ENCODE measurements around the gene OR2A42.
"Not testable (repeated sequence)": the region's sequence is repeated elsewhere in the genome, so short reads cannot be mapped to it uniquely, and the experiment has no call there.

OR2A42 gene, protein sequence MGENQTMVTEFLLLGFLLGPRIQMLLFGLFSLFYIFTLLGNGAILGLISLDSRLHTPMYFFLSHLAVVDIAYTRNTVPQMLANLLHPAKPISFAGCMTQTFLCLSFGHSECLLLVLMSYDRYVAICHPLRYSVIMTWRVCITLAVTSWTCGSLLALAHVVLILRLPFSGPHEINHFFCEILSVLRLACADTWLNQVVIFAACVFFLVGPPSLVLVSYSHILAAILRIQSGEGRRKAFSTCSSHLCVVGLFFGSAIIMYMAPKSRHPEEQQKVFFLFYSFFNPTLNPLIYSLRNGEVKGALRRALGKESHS

DNA sequence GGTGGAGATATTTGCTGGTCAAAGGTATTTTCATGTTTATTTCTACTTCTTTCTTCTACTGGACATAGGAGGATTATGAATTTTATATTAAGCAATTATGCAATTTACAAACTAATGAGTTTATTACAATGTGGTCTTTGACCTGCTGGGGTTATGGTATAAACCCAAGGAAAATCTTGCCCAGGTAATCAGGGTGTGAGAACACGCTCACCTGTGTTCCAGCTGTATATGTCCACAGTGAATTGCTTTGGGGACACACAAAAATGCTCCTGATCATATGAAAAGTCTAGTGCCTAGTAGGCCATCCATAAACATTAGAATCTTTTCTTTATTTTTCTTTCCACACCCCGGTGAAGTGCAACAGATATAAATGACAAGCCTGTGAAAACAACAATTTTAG, at the start of gene OR2A42:
Gene OR2A42, minus strand, starts transcription at position 241 of the 400 bp plus-strand sequence. CDS start 6,762 bp downstream, outside the sequence.
- DNase-seq (ENCODE audit: low spot score) = not testable (repeated sequence)

DNA sequence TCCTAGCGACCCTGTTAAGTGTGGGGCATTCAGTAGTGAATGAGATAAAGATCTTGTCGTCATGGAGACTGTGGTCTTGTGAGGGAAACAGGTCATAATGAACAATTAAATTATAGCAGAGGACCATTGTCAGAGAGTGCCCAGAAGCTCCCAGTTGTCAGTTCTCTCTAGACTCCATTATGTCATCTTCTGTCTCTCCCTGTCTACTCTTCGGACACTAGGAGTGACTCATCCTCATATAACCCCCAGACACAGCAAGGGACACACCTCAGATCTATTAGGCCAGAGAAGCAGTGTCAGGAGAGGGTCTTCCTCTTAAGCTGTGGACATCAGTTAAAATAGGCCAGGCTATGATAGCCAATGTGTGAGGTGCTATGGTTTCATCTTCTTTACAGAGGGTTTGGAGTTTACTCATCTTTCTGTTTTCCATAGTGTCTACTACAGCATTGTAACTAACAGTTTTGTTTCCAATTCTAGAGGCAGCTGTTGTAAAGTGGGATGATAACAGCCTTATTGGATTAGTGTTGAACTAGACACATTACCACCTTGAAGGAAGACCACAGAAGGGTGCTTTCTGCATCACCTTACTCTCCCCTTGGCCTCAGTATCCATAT, 47.9 kb upstream of the OR2A42 start:
- not testable (repeated sequence) for DNase-seq (ENCODE audit: low spot score)

DNA sequence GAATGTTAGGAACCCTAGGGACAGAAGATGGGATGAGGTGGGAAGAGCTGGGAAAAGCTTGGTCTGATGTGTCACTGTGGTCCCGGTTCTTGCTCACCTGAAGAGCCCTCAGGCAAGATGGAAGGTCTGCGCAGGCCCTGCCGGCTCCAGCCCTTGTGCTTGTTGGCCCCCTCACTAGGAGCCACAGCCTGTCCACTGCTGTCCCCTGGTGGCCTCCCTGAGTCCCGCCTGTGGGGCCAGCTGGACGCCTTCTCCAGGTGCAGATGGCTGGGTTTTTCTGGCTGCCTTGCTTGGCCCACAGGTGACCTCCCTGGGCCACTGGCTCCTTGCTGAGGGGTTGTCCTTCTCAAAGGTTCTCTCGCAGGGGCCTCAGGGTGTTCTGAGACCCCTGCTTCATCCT, 44.3 kb upstream of the OR2A42 start:
- DNase-seq (ENCODE audit: low spot score) = not testable (repeated sequence)

DNA sequence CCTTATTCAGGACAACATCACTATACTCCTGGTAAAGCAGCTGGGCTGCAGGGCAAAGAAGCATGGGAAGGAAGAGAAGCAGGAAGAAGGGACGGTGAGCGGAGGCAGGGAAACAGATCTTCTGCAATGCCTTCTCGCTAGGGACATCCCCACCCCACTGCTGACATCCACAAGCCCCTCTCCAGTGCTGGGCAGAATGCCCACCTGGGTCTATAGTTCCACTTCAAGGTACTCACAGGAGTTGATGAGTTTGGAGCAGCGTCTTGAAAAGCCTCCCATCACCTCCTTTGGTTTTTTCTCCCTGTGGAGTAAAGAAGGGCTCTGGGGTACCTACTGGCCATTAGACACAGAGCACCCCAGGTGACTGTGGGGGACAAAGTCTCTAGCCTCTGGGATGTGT, 43.1 kb upstream of the OR2A42 start:
- not testable (repeated sequence) for DNase-seq (ENCODE audit: low spot score)

DNA sequence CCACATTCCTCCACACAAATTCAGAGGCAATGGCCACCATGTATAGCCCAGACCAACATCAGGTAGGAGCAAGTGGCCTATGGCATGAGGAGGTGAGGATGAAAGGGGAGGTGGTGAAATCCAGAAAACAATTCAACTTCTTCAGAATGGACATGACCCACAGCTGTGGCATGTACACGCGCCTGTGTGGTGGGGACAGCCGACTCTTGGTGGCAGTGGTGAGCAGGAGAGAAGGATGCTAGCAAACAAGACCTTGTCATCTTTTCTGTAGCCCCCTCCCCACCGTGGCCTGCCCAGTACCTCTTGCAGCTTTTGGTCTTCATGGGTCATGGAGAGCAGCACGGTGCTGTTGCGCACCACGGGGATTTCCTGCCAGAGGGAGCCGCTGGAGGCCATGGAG, 42.6 kb upstream of the OR2A42 start:
- not testable (repeated sequence) for DNase-seq (ENCODE audit: low spot score)

DNA sequence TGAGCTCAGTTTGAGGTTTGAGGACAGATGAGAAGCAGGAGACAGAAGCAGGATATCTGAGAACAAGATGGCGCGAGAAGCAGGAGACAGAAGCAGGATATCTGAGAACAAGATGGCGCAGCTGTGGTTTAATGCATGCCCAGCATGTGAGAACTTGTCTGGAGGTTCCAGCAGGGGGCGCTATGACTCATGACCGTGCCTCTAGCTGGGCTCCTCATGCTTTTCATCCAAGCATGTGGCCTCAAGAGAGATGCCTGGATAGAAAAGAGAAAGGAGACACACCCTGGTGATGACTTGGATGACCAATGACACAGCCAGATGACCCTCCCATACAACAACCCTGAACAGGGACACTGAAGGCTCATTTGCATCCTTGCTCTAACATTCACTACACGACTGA, 40.6 kb upstream of the OR2A42 start:
- not testable (repeated sequence) for DNase-seq (ENCODE audit: low spot score)

DNA sequence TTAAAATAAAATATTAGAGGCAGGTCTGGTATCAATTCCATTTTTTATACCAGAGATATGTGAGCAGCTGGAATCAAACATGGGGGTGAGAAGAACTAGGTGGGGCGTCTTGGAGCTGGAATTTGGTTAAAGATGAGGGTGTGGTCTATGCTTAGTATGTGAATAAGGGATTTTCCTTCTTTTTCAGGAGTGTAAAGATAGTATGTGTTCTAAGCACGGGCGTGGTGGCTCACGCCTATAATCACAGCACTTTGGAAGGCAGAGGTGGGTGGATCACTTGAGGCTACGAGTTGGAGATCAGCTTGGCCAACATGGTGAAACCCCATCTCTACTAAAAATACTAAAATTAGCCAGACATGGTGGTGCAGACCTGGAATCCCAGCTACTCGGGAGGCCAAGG, 35.9 kb upstream of the OR2A42 start:
- DNase-seq (ENCODE audit: low spot score) = not testable (repeated sequence)

DNA sequence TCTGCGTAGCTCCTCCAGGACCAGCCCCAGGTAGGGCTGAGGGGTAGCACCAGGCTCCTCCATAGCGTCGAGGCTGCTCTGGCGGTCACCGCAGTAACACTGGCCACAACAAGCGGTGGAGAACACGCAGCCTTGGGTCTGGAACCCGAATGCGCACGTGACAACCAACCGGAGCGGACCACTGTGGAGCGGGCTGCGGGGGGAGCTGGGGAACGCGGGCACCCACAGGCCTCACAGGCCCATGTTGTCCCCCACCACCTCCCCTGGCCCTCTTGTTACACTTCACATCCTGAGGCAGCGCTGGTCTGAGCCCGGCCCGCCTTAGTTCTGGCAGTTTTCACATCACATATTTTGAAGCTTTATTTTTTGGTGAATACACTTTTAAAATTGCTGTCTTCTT, 29.8 kb upstream of the OR2A42 start, which contains the start of gene CTAGE8:
Gene CTAGE8, minus strand, starts transcription at position 101 of the 400 bp plus-strand sequence. Its CDS starts 38 bp downstream, at position 63.
- DNase-seq (ENCODE audit: low spot score) = not testable (repeated sequence)

DNA sequence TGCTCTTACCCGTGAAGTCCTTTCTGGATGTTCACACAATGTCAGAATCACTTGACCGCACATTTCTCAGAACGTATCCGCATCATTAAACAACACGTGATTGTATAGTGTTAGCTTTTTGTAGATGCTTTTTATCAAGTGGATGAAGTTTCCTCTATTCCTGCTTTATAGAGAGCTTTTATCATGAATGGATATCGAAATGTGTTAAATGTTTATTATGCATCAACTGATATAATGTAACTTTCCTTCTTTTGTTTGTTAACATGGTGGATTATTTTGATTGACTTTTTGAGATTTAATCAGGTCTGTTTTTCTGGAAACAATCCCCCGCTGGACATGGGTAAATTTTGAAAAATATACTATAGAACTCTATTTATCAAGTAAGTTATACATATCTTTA, 25.3 kb upstream of the OR2A42 start, which contains the start of gene OR2A7:
Gene OR2A7, minus strand, starts transcription at position 101 of the 400 bp plus-strand sequence. CDS start 5,164 bp downstream, outside the sequence.
- DNase-seq (ENCODE audit: low spot score) = not testable (repeated sequence)

DNA sequence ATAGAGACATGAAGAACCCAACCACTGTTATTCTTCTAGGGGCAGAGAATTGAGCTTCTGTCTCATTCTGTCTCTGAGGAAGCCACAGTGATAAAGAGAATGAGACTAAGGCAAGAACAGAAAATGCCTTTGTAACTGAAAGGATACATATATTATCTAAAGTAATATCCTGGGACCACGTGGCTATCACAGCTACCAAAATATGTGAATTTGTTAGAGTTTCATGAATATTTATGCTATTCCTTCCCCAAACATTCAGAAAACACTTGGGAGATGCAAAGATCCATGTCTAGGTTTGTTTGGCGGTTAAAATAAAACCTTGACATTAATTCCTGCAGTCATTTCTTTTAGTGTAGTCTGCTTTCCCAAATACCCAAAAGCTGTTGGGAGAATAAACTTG, 22.7 kb upstream of the OR2A42 start:
- not testable (repeated sequence) for DNase-seq (ENCODE audit: low spot score)

DNA sequence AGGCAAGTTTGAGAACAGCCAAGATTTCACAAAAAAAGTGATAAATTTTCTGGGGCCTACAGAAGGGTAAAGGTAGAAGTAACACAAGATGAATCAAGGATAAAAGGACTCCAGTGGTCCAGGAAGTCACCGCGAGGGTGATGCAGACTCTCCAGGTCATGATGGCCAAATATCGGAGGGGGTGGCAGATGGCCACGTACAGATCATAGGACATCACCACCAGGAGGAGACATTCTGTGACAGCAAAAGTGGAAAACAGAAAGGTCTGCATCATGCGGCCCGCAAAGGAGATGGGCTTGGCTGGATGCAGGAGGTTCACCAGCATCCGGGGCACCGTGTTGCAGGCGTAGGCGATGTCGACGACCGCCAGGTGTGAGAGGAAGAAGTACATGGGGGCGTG, 19.7 kb upstream of the OR2A42 start:
- DNase-seq (ENCODE audit: low spot score) = not testable (repeated sequence)

DNA sequence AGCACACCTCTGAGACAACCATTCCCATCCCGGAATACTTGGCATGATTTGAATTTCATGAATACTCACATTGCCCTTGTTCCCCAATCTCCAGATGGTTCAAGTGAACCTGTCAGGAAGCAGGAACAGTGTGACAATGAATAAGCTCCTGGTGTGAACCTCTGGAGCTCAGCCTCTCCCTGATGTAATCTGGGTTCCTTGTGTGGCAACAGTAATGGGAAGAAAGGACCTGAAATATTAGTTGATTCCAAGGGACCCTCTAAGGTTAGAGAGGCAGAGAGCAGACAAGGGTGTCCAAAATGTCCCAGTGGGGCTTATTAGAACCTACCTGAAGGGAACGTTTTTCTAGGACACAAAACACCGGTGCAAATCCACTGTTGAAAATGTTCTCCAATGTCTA, 16.7 kb upstream of the OR2A42 start:
- DNase-seq (ENCODE audit: low spot score) = peak; percentile 5

DNA sequence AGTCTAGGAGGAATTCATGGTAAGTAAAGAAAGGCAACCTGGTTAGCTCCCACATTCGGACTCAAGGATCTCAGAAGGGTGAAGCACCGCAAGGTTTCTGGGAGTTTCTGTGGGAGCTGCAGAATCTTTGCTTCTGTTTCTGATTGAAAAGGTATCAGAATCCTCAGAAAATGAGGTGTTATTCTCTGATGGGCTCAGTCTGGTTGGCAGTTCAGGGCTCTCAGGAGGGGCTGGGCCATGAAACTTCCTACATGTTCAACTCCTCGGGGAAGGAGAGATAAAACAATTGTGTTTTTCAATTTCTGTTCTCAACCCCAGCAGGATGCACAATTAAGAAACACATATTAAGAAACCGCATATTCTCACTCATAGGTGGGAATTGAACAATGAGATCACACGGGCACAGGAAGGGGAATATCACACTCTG, 16.1 kb upstream of the OR2A42 start:
- peak; percentile 0 for DNase-seq (ENCODE audit: low spot score)

DNA sequence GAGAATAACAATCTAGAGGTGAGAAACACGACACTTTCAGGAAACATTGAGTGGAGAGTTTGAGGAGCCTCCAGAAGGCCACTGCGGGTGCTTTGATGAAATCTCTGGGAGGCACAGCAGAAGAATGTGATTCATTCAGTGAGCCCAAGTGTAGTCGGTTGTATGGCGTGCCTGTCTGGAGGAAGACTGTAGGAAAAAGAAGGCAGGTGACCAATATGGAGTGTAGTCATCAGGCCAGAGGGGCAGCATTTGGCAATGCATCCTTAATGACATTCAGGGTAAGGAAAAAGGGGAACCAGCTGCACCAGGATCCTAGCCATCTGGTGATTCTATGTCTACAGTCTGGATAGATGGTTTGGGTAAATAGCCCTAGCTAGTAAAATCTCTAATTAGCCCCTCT, 12.9 kb upstream of the OR2A42 start:
- not testable (repeated sequence) for DNase-seq (ENCODE audit: low spot score)

DNA sequence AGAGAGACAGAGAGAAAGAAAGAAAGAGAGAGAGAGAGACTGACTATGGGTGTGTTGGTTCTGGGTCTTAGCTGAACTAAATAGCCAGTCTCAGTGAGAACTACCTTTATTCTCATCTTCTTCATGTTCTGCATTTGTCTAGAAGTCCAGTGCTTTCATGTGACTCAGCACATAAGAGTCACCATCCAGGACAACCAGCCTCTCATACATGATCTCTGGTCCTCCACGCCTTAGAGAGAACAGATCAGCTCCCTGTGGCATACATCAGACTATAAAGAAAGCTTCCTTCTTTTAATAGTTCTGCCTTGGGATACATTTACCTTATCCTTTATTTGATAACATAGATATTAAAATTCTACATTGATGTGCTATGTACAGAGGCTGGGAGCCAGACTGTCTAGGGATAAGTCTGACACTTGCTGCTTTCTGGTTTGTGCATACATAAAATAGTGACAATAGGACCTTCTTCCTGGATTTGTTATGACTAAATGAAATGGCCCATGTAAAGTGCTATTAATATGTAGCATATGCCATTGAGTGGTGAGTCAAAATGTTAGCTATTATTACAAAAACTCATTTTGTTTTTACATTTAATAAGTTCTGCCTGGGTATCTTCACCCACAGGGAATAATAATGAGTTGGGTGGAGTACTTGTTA, 8.4 kb upstream of the OR2A42 start:
- not testable (repeated sequence) for DNase-seq (ENCODE audit: low spot score)

DNA sequence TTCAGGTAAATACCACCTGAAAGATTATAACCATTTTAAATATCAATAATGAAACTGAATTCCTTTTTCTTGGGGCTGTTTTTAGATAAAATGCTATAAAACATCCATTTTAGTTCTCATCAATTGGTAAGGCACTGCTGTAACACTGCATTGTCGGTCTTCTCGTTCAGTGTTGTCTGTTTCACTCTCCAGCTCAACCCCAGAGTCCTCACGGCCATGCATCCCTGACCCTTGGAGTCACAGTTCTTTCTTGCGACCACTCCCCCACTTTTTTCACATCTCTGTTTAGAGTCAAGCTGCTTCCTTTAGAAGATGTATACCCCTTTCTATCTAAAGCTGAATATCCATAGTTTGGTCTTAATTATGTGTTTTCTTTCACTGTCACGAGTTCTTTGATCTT, 7.6 kb upstream of the OR2A42 start:
- not testable (repeated sequence) for DNase-seq (ENCODE audit: low spot score)

DNA sequence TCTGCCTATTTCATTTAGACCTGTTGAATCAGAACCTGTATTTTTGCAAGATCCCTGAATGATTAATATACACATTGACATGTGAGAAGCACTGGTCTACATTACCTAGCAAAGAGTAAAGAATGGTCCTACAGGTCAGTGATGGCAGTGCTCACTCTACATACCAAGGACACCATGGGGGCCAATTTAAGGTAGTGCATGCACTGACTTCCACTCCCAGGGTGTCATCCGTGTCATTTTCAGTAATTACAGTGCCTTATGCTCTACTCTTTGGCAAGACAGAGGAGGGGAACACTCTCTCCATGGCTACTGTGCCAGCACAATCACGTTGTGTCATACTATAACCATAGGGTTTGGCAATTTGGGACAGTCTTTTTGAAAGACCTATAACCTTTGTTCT, 6.0 kb upstream of the OR2A42 start:
- not testable (repeated sequence) for DNase-seq (ENCODE audit: low spot score)

DNA sequence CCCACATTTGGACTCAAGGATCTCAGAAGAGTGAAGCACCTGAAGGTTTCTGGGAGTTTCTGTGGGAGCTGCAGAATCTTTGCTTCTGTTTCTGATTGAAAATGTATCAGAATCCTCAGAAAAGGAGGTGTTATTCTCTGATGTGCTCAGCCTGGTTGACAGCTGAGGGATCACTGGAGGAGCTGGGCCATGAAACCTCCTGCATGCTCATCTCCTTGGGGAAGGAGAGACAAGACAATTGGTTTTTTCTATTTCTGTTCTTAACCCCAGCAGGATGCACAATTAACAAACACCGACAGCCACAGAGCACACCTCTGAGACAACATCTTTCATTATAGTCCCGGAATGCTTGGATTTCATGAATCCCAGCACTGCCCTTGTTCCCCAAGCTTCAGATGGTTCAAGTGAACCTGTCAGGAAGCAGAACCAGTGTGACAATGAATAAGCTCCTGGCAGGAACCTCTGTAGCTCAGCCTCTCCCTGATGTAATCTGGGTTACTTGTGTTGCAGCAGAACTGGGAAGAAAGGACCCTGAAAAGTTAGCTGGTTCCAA, 799 bp downstream of the OR2A42 start:
- DNase-seq (ENCODE audit: low spot score) = not testable (repeated sequence)

DNA sequence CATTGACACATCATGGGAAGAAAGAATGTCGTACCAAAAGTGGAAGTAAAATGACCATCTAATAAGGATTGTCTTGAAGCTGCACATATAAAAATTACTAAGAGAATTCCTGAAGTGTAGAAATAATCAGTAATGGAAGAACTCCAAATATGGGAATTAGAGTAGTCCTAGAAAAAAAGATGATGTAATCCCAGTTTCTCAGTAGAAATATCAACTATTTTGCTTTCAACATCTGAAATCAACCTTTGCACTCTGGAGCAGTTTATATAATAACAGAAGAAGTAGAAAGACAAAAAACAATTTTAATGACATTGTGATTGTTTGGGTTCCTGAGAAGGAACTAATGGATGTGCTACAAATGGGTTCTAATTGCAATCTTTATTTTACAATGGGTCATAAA, 6.4 kb downstream of the OR2A42 start:
- DNase-seq (ENCODE audit: low spot score) = not testable (repeated sequence)

DNA sequence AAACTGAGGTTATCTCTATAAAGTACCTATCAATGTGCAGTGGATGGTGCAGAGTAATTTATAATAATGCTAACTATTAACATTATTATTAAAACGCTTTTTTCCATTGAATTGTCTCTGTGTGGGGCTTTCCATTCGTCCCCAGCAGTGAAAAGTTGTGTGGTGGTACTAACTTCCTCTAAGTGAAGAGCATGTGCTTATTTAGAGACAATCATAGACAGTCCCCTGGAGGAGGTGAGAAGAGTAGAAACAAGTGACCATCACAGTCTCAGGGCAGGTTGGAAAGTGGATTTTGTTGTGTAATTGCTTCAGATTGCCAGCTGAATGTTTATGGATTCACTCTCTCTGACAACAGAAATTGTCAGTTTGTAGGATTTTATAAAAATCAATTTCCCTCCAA, 8.4 kb downstream of the OR2A42 start:
- not testable (repeated sequence) for DNase-seq (ENCODE audit: low spot score)

DNA sequence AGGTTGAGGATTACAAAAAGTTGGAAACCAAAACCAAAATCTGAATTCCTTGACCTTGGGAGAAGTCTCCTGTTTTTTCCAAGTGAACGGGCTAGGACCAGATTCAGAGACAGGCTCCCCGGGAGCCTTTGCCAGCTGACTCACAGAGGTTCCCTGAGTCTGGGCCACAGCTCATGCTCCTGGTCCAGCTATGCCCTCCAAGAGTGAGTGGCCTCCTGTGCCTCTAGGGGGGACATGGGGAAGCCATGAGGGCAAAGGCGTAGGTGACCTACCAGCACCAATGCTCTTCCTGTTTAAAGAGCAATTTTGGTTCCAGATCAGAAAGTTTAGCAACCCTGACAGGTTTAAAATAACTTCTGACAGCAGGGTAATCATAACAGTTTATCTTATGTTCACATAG, 10.6 kb downstream of the OR2A42 start:
- DNase-seq (ENCODE audit: low spot score) = not testable (repeated sequence)

DNA sequence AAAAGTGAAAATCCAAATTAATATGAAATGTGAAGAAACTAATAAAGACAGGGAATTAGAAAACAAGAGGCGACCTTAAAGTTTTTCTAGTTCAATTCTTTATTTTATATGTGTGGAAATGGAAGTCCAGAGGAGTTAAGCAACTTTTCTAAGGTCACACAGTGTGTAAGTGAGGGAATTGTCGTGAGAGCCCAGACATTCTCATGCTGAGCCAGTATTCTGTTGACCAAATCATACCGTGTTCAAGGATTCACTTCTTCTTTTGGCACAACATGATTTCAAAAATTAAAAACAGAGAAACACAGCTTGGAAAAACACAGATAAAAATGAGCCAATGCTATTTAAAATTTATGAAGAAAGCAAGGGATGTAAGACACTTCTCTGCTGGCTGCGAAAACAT, 12.5 kb downstream of the OR2A42 start:
- DNase-seq (ENCODE audit: low spot score) = not testable (repeated sequence)

Data from HuH-7.5 (cell line).